Stimulated activated CD8-positive, alpha-beta memory T cell treated with anti-CD3 and anti-CD28 coated beads, Interleukin-2, amount 100 ng/mL, for 48 hours (primary cell): ENCODE measurements around the gene RHOBTB3.

Experiments
- DNase-seq, 2 donors: peaks; one replicate each; pipeline ENCODE4 v3.0.0-alpha.2; 2020; ENCODE audit warnings: low read depth in 2 of 2

Gene RHOBTB3

GRCh38 chr5:95763941-95764340 is 32.8 kb downstream of the RHOBTB3 start:
- no peak for DNase-seq

- no peak for DNase-seq
These were observed 37.6 kb downstream of the RHOBTB3 start for GRCh38 chr5:95768731-95769130.

GRCh38 chr5:95770830-95771708 is 39.9 kb downstream of the RHOBTB3 start:
- DNase-seq: no peak

- no peak for DNase-seq
These were observed 40.8 kb downstream of the RHOBTB3 start for GRCh38 chr5:95771892-95772291.

- no peak for DNase-seq
These were observed 42.4 kb downstream of the RHOBTB3 start for GRCh38 chr5:95773335-95774059.

- no peak for DNase-seq
These were observed 46.3 kb downstream of the RHOBTB3 start for GRCh38 chr5:95777441-95777840.

GRCh38 chr5:95778713-95779436 is 47.7 kb downstream of the RHOBTB3 start:
- DNase-seq: no peak

- no peak for DNase-seq
These were observed 48.5 kb downstream of the RHOBTB3 start for GRCh38 chr5:95779611-95780010.

GRCh38 chr5:95780597-95780996 is 49.5 kb downstream of the RHOBTB3 start:
- no peak for DNase-seq

- peak; percentile 41 to 53 for DNase-seq
These were observed 50.0 kb downstream of the RHOBTB3 start for GRCh38 chr5:95781101-95781583.

GRCh38 chr5:95782181-95782580 is 51.0 kb downstream of the RHOBTB3 start:
- DNase-seq: no peak

- no peak for DNase-seq
These were observed 52.5 kb downstream of the RHOBTB3 start for GRCh38 chr5:95783661-95784060.

GRCh38 chr5:95784514-95785302 is 53.6 kb downstream of the RHOBTB3 start:
- no peak for DNase-seq

- no peak for DNase-seq
These were observed 55.8 kb downstream of the RHOBTB3 start for GRCh38 chr5:95786821-95787418.

GRCh38 chr5:95788493-95788892 is 57.4 kb downstream of the RHOBTB3 start:
- no peak for DNase-seq

GRCh38 chr5:95791751-95792150 is 60.6 kb downstream of the RHOBTB3 start:
- no peak for DNase-seq

- DNase-seq: no peak
These were observed 63.0 kb downstream of the RHOBTB3 start for GRCh38 chr5:95794070-95794516.

- no peak for DNase-seq
These were observed 66.2 kb downstream of the RHOBTB3 start for GRCh38 chr5:95797301-95797700.

- no peak for DNase-seq
These were observed 66.9 kb downstream of the RHOBTB3 start for GRCh38 chr5:95798048-95798447.

- no peak for DNase-seq
These were observed 67.4 kb downstream of the RHOBTB3 start for GRCh38 chr5:95798545-95798944.
